ENCODE data around the gene MUC6. TPM values are rescaled to one million over a fixed set of nuclear protein-coding genes. Genes with fewer than 3 reads are reported as not detected.

MUC6 gene
- total and polyA plus RNA-seq, 3 donors from 2014 or later, result 0.16 to 1.5 (median 0.19) TPM

DNA sequence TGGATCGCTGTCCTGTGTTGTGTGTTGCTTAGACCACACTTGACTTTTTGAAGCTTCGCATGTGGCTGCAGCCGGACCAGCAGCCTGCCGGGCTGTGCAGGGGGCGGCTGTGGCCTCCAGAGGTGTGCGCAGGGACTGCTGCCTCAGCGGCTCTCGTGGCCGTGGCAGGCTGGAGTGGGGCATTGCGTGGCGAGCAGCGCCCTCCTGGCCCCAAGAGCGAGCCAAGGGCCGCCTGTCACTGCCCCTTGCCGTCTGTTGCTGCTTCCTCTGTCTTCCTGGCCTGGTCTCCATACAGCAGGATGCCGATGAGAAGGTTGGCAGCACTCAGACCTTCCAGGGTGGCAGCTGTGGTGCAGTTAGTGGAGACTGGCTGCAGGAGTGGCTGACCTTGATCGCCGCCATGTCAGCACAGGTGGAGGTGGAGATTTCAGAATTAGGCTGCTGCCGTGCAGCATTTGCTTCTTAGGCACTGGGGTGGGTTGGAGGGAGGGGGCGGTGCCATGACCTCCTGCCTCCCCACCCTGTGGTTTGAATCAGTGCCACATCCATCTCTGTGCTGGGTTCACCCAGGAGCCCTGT is 34.0 kb downstream of the MUC6 start:
- Histone ChIP-seq H3K4me1 (no peaks in the 10 kb centered on the region), H3K4me3 (no peak overlapping the region), H3K9me3 (no peaks in the 10 kb centered on the region), H3K36me3 (ENCODE audit: low read depth, missing control alignments) (no peaks in the 10 kb centered on the region), H3K27ac (no peak overlapping the region), H3K27me3 (no peaks in the 10 kb centered on the region)
- no peak for DNase-seq
- WGBS, 2 donors, result 92 to 95% methylated on average over 4 to 20 of the region's 20 CpGs
- no peak for TF ChIP-seq POLR2A (IDR thresholded peaks at IDR 0.05)
- TF ChIP-seq, protein P1, sequence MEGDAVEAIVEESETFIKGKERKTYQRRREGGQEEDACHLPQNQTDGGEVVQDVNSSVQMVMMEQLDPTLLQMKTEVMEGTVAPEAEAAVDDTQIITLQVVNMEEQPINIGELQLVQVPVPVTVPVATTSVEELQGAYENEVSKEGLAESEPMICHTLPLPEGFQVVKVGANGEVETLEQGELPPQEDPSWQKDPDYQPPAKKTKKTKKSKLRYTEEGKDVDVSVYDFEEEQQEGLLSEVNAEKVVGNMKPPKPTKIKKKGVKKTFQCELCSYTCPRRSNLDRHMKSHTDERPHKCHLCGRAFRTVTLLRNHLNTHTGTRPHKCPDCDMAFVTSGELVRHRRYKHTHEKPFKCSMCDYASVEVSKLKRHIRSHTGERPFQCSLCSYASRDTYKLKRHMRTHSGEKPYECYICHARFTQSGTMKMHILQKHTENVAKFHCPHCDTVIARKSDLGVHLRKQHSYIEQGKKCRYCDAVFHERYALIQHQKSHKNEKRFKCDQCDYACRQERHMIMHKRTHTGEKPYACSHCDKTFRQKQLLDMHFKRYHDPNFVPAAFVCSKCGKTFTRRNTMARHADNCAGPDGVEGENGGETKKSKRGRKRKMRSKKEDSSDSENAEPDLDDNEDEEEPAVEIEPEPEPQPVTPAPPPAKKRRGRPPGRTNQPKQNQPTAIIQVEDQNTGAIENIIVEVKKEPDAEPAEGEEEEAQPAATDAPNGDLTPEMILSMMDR (IDR thresholded peaks at IDR 0.05), result no peak
- intact Hi-C loops (cut with DNase I; ENCODE audit: low total_unique reads), result no loop called here

DNA sequence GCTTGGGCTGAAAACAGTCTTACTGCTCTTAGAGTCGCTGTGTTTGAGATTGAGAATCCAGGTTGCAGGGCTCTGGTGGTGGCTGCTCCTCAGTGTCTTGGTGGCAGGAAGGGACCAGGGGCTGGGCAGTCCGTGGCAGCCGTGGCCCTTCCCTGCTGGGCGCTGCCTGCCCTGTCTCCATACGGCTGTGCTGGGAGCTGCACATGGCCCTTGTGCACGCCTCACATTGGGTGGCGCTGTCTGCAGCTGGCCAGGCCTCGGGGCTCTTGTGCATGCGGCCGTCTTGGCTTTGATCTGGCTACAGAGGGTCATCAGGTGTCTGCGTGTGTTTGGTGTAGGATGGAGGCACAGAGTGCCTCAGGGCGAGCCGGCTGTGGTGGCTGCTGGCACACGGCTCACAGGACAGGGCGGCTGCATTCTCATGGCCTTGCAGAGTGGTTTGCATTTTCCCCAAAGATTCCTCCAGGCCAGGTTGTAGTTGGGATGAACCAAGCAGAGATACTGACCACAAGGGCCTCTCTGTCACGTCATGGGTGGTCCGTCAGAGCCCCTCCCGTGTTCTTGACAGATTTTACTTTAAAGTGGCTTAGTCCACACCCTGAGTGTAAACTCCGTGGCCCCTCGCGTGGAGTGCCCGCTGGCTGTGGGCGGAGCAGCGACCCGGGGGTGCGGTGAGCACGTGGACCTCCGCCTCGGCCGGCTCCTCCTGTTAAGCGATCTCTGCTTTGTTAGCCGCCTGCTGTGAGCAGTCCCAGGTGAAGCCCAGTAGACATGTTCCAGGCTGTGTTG is 34.7 kb downstream of the MUC6 start:
- TF ChIP-seq POLR2A (IDR thresholded peaks at IDR 0.05), result no peak
- TF ChIP-seq, protein P1 (IDR thresholded peaks at IDR 0.05), result no peak
- Histone ChIP-seq H3K27ac (no peak overlapping the region), H3K4me3 (no peak overlapping the region), H3K4me1 (no peaks in the 10 kb centered on the region), H3K9me3 (no peaks in the 10 kb centered on the region), H3K36me3 (ENCODE audit: low read depth, missing control alignments) (no peaks in the 10 kb centered on the region), H3K27me3 (no peaks in the 10 kb centered on the region)
- no peak for DNase-seq
- intact Hi-C loops (cut with DNase I; ENCODE audit: low total_unique reads), result no loop called here
- 93 to 95% methylated on average over 10 to 29 of the region's 32 CpGs for WGBS, 2 donors

- Histone ChIP-seq H3K9me3 (no peaks in the 10 kb centered on the region), H3K4me3 (no peak overlapping the region), H3K27ac (no peak overlapping the region), H3K36me3 (ENCODE audit: low read depth, missing control alignments) (no peaks in the 10 kb centered on the region), H3K4me1 (peaks cover 6% of the 10 kb centered on the region), H3K27me3 (no peaks in the 10 kb centered on the region)
- intact Hi-C loops (cut with DNase I; ENCODE audit: low total_unique reads), result no loop called here
- WGBS, 2 donors, result 76 to 86% methylated on average over 20 to 38 of the region's 38 CpGs
- no peak for DNase-seq
- TF ChIP-seq, protein P1 (IDR thresholded peaks at IDR 0.05), result no peak
- TF ChIP-seq POLR2A (IDR thresholded peaks at IDR 0.05), result no peak
Measured at GRCh38 chr11:1000357-1001278, 35.9 kb downstream of the MUC6 start.

DNA sequence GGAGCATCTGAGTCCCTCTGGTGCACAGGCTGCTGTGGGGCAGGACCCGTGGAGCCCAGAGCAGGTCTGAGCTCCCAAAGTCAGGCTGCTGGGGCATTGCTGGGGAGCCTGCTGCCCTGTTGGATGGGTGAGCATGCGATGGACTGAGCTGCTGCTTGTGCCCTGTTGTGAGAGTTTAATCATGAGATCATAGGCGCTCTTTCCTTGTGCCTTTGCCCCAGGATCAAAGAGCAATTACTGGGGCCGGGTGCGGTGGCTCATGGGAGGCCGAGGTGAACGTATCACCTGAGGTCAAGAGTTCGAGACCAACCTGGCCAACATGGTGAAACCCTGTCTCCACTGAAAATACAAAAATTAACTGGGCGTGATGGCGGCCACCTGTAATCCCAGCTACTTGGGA is 37.5 kb downstream of the MUC6 start:
- Histone ChIP-seq H3K36me3 (ENCODE audit: low read depth, missing control alignments) (no peaks in the 10 kb centered on the region), H3K4me3 (no peak overlapping the region), H3K9me3 (no peaks in the 10 kb centered on the region), H3K4me1 (peaks cover 6% of the 10 kb centered on the region), H3K27ac (no peak overlapping the region), H3K27me3 (no peaks in the 10 kb centered on the region)
- TF ChIP-seq POLR2A (IDR thresholded peaks at IDR 0.05), result no peak
- TF ChIP-seq, protein P1 (IDR thresholded peaks at IDR 0.05), result no peak
- intact Hi-C loops (cut with DNase I; ENCODE audit: low total_unique reads), result no loop called here
- 95 to 100% methylated on average over 10 of the region's 10 CpGs for WGBS, 2 donors
- DNase-seq, result no peak

Measured in testis (tissue), 3 donors.